Thoracic aorta (tissue), 2 donors: ENCODE measurements around the gene SEMA4A. TPM values are rescaled to one million over a fixed set of nuclear protein-coding genes. Genes with fewer than 3 reads are reported as not detected.

Source experiments
- ATAC-seq: fragments of 150-250 bp; one replicate; pipeline ENCODE4 v1.8.0; 2017; ENCODE audit warnings: low read depth; ENCODE audit not compliant: insufficient number of reproducible peaks, low FRiP score
- DNase-seq: peaks from one replicate; pipeline ENCODE4 v3.0.0-alpha.2; 2020; ENCODE audit warnings: low spot score
- H3K27ac ChIP-seq, 2 donors: fragments of 200-600 bp; sonication (generic); 1 replicate in 1 of 2; 2 replicates in 1 of 2; pipeline ENCODE4 v1.5.1; 2016; ENCODE audit warnings: mild to moderate bottlenecking in 2 of 2, moderate library complexity in 2 of 2
- H3K27me3 ChIP-seq: fragments of 200-600 bp; sonication (generic); replicated peaks from 2 replicates; pipeline ENCODE4 v1.6.0; 2016; ENCODE audit warnings: mild to moderate bottlenecking; ENCODE audit not compliant: insufficient read depth
- H3K36me3 ChIP-seq: fragments of 200-600 bp; sonication (generic); one replicate; pipeline ENCODE4 v1.5.1; 2016
- H3K4me1 ChIP-seq, 2 donors: fragments of 200-600 bp; sonication (generic); 1 replicate in 1 of 2; 2 replicates in 1 of 2; pipeline versions ENCODE4 v1.5.1 to v1.6.0; 2016; ENCODE audit warnings: low read depth in 2 of 2, mild to moderate bottlenecking in 1 of 2; ENCODE audit not compliant: control insufficient read depth in 1 of 2
- H3K4me3 ChIP-seq: fragments of 200-600 bp; sonication (generic); 2 replicates; pipeline ENCODE4 v1.5.1; 2016; ENCODE audit warnings: mild to moderate bottlenecking
- H3K9me3 ChIP-seq: fragments of 200-600 bp; sonication (generic); 2 replicates; pipeline ENCODE4 v1.5.1; 2016
- total RNA-seq, 2 donors: library from RNA; depleted of rRNA; stranded (reverse); fragments of >200 nt; gene quantifications; one replicate each; pipeline versions ENCODE4 v1.1.0 to v1.2.3, GENCODE V29; 2016
- TF ChIP-seq, protein P1 (sequence below): fragments of 200-600 bp; sonication (generic); IDR thresholded peaks from one replicate; pipeline ENCODE4 v1.5.1; 2019; ENCODE audit warnings: antibody characterized with exemption

The SEMA4A gene
- total RNA-seq, 2 donors from 2014 or later = 12.7 to 15.8 TPM

GRCh38 chr1:156128654-156129597 lies 24.5 kb upstream of the SEMA4A start:
- ATAC-seq (peak; percentile 24), DNase-seq (no peak)

GRCh38 chr1:156129687-156130577 lies 23.5 kb upstream of the SEMA4A start:
- ATAC-seq (peak; percentile 68), DNase-seq (peak; percentile 78)
- Histone ChIP-seq H3K36me3 (peaks cover 44% of the 10 kb centered on the region), H3K27ac (peak overlapping the region; percentile 98), H3K4me3 (peak overlapping the region; percentile 96), H3K4me1 (peaks cover 40 to 60% of the 10 kb centered on the region in 2 donors), H3K27me3 (no peaks in the 10 kb centered on the region), H3K9me3 (no peaks in the 10 kb centered on the region)
- TF ChIP-seq, protein P1, sequence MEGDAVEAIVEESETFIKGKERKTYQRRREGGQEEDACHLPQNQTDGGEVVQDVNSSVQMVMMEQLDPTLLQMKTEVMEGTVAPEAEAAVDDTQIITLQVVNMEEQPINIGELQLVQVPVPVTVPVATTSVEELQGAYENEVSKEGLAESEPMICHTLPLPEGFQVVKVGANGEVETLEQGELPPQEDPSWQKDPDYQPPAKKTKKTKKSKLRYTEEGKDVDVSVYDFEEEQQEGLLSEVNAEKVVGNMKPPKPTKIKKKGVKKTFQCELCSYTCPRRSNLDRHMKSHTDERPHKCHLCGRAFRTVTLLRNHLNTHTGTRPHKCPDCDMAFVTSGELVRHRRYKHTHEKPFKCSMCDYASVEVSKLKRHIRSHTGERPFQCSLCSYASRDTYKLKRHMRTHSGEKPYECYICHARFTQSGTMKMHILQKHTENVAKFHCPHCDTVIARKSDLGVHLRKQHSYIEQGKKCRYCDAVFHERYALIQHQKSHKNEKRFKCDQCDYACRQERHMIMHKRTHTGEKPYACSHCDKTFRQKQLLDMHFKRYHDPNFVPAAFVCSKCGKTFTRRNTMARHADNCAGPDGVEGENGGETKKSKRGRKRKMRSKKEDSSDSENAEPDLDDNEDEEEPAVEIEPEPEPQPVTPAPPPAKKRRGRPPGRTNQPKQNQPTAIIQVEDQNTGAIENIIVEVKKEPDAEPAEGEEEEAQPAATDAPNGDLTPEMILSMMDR = peak; percentile 96

More at GRCh38 chr1:156128654-156129597, 24.5 kb upstream of the SEMA4A start:
- peak overlapping the region; percentile 98 for H3K27ac ChIP-seq
- TF ChIP-seq, protein P1 = no peak
- peaks cover 34% of the 10 kb centered on the region for H3K36me3 ChIP-seq
- H3K4me3 ChIP-seq = peak overlapping the region; percentile 96
- no peaks in the 10 kb centered on the region for H3K9me3 ChIP-seq
- peaks cover 50 to 70% of the 10 kb centered on the region in 2 donors for H3K4me1 ChIP-seq
- H3K27me3 ChIP-seq = no peaks in the 10 kb centered on the region

DNA sequence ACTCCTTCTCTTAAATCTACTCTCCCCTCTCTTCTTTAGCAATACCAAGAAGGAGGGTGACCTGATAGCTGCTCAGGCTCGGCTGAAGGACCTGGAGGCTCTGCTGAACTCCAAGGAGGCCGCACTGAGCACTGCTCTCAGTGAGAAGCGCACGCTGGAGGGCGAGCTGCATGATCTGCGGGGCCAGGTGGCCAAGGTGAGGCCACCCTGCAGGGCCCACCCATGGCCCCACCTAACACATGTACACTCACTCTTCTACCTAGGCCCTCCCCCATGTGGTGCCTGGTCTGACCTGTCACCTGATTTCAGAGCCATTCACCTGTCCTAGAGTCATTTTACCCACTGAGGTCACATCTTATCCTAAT lies 22.8 kb upstream of the SEMA4A start:
- DNase-seq (no peak), ATAC-seq (no peak)
- no peaks in the 10 kb centered on the region for H3K9me3 ChIP-seq
- TF ChIP-seq, protein P1 = no peak
- H3K36me3 ChIP-seq = peaks cover 51% of the 10 kb centered on the region
- peak overlapping the region; percentile 98 for H3K27ac ChIP-seq
- H3K4me1 ChIP-seq = peaks cover 34 to 53% of the 10 kb centered on the region in 2 donors
- no peaks in the 10 kb centered on the region for H3K27me3 ChIP-seq
- no peak overlapping the region for H3K4me3 ChIP-seq

DNA sequence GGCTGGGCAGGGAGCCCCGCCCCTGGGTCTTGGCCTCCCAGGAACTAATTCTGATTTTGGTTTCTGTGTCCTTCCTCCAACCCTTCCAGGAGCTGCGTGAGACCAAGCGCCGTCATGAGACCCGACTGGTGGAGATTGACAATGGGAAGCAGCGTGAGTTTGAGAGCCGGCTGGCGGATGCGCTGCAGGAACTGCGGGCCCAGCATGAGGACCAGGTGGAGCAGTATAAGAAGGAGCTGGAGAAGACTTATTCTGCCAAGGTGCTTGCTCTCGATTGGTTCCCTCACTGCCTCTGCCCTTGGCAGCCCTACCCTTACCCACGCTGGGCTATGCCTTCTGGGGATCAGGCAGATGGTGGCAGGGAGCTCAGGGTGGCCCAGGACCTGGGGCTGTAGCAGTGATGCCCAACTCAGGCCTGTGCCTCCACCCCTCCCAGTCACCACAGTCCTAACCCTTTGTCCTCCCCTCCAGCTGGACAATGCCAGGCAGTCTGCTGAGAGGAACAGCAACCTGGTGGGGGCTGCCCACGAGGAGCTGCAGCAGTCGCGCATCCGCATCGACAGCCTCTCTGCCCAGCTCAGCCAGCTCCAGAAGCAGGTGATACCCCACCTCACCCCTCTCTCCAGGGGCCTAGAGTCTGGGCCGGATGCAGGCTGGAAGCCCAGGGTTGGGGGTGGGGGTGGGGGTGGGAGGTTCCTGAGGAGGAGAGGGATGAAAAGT lies 18.5 kb upstream of the SEMA4A start:
- Histone ChIP-seq H3K4me3 (no peak overlapping the region), H3K27ac (peak overlapping the region in 1 of 2 donors; percentile 48), H3K4me1 (peaks cover 9 to 30% of the 10 kb centered on the region in 2 donors), H3K9me3 (no peaks in the 10 kb centered on the region), H3K36me3 (peaks cover 91% of the 10 kb centered on the region), H3K27me3 (no peaks in the 10 kb centered on the region)
- TF ChIP-seq, protein P1 = no peak
- ATAC-seq (no peak), DNase-seq (no peak)
